HG03342 (cell line): ENCODE results near the gene CSTF3.
"Not testable (repeated sequence)": the region's sequence is repeated elsewhere in the genome, so short reads cannot be mapped to it uniquely, and the experiment has no call there.

ENCODE experiments used
- ATAC-seq: cut with Tn5 transposase; IDR thresholded peaks from one replicate; pipeline ENCODE4 v1.9.1; 2021; ENCODE audit warnings: mild to moderate bottlenecking, moderate library complexity; ENCODE audit not compliant: unreplicated experiment

The CSTF3 gene

DNA sequence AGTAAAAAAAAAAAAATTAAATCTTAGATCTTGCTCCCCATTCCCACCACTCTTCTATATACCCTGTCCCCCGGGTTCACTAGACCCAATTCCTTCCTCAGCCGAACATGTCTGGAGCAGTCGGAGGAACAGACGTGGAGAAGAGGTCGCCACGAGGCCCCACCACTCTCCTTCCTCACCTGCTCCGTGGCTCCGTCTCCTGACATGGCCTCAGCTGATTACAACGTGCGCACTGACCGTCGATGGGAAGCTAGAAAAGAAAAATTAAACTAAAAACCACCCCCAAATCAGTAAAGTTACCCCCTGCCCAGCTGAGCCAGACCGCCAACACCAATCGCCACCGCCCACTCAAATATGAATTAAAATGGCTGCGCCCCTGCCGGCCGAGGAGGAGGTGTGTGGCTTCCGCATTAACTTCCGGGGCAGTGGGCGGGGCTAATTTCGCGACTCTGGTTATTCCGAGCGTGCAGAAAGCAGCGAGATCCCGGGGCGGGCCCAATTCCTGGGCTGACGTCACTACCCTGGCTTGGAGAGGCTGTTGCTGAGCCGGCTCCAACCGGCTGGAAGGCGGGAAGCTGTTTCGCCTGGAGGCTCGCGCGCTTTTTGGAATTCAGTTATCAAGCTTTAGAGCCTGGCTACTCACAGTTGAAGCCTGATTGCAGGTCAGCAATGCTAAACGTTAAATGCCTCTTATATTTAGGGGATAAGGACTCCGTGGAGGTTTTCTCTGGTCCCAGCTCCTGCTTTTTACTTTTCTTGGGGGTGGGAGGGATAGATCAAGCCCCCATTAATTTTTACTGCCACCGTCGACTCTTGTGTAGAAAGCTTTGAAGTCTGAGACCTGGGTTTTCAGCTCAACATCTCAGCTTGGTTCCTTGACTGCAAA lies at the start of gene CSTF3:
Gene CSTF3 (minus strand): TSS at position 361 of the 886 bp plus-strand sequence. CDS start 155 bp downstream, at position 206.
- ATAC-seq, result peak; percentile 89

GRCh38 chr11:33208150-33208549 lies 46.9 kb upstream of the CSTF3 start:
- no peak for ATAC-seq

- no peak for ATAC-seq
Measured at GRCh38 chr11:33207408-33207985, 46.2 kb upstream of the CSTF3 start.

GRCh38 chr11:33197915-33198727 lies 36.8 kb upstream of the CSTF3 start:
- no peak for ATAC-seq

- no peak for ATAC-seq
Measured at GRCh38 chr11:33195462-33196173, 34.3 kb upstream of the CSTF3 start.

- no peak for ATAC-seq
Measured at GRCh38 chr11:33194455-33194854, 33.2 kb upstream of the CSTF3 start.

DNA sequence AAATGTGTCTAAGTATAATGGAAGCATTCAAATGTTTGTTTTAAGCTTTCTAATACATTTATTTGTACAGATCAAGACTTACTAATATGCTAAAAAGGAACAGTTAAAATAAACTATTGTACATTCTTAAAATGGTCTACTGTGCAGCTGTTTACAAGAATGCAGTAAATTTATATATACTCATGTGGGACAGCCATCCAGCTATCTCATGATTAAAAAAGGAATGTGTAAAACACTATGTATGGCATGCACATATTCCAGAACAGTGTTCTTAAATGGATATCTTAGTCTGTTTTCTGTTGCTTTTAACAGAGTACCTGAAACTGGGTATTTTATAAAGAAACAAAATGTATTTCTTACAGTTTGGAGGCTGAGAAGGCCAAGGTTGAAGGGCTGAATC lies 30.2 kb upstream of the CSTF3 start:
- no peak for ATAC-seq

GRCh38 chr11:33187998-33188722 lies 26.9 kb upstream of the CSTF3 start:
- no peak for ATAC-seq

- ATAC-seq, result no peak
Measured at GRCh38 chr11:33185756-33186155, 24.5 kb upstream of the CSTF3 start.

DNA sequence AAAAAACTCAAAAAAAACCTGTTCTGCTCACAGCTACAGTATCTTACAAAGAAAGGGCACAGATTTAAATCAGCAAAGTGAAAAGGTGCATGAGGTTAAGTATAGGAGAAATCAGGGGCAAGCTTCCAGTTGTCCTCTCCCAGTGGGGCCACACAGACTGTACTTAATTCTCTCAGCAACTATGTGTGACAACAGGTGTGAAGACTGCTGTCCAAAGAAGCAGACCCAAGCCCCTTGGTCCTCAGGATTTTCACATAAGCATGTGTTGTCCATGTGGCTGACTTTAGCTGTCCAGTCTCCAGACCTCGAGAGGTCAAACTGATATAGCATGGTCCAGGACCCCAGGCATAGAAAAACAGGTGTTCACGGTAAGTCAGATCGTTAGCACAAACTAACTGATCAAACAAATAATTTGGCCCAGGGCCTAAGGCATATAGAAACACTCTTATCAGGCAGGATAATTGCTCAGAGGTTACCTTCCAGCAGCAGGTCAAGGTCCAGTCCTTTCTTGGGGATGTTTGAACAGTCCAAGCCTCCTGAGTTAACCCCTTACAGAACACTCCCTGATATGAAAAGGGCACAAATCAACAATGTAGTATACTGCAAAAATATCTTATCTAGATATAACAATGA lies 21.1 kb upstream of the CSTF3 start:
- no peak for ATAC-seq

DNA sequence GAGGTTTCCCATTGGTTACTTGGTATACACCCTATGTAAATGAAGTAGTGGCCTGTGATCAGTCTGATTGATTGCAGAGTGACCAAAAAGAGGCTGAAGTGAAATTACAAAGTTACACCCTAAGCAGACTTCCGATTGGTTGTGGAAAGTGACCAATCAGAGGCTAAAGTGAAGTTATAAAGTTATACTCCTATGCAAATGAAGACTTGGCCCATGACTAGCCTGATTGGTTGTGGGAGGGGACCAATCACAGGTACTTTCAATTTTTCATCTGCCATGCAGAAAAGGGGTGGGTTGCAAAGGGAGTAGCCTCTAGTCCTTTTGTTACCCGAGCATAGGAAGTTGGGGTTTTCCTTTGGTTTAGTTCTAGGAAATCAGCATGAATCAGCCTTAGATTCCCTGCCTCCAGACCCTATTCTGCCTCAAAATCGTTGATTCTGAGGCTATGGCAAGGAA lies 18.1 kb upstream of the CSTF3 start:
- ATAC-seq, result no peak

GRCh38 chr11:33178443-33179180 lies 17.3 kb upstream of the CSTF3 start:
- no peak for ATAC-seq

DNA sequence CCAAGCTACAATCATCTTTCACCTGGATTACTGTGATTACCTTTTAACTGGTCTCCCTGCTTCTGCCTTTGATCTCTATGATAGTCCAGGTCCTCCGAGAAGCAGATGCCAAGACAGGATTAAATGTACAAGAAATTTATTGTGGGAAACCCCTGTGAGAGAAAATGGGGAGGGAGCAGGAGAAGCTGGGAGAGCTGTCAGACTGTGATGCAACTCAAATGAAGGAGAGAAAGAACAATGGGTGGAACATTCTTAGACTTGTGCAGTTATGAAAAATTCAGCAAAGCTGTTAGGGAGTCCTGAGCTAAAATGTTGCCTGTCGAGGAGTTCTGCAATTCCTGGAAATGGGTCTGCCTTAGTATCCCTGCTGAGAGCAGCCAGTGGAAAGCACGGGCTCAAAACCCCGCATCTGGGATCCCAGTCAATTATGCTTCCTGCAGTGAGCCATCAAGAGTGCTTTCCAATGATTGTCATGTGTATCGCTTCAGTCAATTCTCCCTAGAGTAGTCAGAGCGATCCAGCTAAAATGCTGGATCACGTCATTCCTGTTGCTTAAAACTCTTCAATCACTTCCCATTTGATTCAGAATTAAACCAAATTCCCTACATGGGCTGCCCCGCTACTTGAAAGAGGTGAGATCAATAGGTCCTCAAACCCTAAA lies 16.5 kb upstream of the CSTF3 start:
- no peak for ATAC-seq

DNA sequence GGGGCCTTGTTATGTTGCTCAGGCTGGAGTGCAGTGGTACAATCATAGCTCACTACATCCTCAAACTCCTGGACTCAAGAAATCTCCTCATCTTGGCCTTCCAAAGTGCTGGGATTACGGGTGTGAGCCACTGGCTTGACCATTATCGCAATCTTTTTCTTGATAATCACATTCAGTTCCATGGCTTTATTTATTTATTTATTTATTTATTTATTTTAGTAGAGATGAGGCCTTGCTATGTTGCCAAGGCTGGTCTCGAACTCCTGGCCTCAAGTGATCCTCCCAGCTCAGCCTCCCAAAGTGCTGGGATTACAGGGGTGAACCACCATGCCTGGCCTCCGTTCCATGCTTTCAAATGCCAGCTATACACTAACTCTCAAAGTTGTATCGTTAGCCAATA lies 15.5 kb upstream of the CSTF3 start:
- not testable (repeated sequence) for ATAC-seq

DNA sequence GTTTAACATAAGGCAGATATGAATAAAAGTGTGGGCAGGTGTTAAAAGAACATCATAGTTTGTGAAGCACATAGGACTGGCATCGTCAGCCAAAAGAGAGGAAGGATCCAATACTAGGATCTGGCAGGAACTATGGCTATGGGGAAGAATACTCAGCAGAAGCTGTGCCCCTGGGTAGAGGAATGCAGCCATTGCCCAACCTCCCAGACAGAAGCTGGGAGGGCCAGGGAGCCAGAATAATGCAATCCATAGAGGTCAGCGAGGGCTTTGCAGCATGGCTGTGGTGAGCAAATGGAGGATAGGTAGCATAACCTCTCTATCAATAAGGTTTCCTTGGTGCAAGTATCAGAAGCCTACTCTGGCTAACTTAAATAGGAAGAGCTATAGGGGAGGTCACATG lies 11.7 kb upstream of the CSTF3 start:
- ATAC-seq, result no peak

GRCh38 chr11:33172345-33172744 lies 11.1 kb upstream of the CSTF3 start:
- ATAC-seq, result no peak

DNA sequence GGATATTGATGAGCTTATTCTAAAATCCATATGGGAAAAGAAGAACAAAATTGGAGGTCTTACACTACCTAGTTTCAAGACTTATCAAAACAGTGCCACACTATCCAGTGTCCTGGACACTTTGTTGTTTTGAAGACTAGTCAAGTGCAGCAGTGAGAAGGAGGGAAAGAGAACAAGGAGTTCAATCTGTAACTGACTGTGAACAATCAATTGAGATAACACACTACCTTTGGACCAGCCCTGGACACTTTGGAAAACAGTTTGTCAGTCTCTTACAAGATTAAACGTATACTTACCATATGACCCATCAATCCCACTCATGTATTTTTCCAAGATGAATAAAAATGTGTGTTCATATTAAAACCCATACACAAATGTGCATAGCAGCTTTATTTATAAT lies 10.0 kb upstream of the CSTF3 start:
- no peak for ATAC-seq

DNA sequence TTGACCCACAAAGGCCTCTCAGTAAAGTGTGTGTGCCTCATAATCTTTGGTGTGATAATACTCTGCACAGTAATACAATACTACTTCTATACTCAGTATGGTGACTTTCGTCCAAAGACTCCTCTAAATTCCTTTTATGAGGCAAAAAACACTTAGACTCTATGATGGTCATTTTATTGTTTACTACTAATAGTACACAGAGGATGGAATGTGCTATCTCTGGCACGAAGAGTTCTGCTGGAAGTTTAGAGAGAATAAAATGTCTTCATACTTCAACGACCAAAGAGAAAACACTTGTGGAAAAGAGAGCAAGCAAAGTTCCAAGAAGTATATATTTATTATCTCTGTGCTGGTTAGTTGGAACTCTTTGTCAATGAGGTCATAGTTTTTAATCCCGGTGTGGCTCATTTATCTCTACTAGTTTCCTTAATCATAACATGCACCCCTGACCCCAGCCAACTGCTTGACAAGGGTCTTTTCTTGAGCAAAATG lies 7.5 kb upstream of the CSTF3 start:
- no peak for ATAC-seq
